CD4-positive, alpha-beta T cell treated with Interleukin-10 for 1 hour (primary cell): Measurements from ENCODE around the gene CUL3.

ENCODE experiments used
- DNase-seq: peaks from one replicate; pipeline ENCODE4 v3.0.0-alpha.2; 2020

The CUL3 gene

DNA sequence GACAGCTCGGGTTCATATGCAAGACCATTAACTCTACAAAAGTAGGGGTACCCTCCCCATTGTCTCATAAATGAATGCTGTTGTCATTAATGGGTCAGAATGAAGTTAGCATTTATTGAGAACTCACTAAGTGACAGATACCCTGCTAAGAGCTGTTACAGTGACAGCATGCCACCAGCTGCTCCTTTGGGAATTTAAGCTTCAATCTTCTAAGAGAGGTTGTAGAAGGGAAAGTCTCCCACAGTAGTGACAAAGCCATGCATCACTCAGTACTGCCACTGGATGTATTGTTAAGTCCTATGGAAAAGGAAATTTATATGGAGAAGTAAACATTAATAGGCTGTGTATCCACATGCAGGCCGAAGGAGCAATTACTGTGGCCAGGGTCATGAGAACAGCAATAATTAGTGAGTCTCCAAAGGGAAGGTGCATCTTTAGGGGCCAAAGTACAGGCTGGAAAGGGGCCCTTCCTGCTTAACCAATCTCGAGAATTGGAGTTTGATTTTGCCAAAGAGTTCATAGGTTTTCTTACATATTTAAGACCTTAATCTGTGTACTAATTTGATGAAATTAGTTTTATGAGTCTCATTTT, 118.8 kb downstream of the CUL3 start:
- no peak for DNase-seq

DNA sequence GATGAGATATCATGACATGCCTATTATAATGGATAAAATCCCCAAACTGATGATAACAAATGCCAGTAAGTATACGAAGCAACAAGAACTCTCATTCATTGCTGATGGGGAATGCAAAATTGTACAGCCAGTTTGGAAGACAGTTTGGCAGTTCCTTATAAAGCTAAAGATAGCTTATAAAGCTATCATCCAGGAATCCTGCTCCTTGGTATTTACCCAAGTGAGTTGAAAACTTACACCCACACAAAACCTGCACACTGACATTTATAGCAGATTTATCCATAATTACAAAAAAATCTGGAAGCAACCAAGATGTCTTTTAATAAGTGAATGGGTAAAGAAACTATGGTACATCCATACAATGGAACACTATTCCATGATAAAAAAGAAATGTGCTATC, 123.8 kb downstream of the CUL3 start:
- no peak for DNase-seq

DNA sequence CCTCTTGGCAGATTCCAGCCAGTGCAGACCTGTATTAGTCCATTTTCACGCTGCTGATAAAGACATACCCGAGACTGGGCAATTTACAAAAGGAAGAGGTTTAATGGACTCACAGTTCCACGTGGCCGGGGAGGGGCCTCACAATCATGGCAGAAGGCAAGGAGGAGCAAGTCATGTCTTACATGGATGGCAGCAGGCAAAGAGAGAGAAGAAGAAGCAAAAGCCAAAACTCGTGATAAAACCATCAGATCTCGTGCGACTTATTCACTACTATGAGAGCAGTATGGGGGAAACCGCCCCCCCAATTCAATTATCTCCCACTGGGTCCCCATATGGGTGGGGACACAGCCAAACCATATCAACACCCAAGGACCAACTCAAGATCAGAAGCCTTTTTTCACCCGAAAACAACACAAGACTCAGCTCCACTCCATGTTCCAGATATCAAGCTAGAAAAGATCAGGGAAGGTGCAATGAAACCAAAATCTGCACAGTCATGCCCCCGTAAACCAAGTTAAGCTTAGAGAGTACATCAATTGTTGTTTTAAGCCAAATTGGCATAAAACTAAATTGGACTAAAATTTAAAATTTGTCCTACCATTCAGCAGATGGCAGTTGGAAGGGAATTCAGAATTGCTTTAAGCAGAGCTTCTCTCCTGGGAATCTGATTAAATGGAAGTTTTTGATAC, 127.6 kb downstream of the CUL3 start:
- no peak for DNase-seq

DNA sequence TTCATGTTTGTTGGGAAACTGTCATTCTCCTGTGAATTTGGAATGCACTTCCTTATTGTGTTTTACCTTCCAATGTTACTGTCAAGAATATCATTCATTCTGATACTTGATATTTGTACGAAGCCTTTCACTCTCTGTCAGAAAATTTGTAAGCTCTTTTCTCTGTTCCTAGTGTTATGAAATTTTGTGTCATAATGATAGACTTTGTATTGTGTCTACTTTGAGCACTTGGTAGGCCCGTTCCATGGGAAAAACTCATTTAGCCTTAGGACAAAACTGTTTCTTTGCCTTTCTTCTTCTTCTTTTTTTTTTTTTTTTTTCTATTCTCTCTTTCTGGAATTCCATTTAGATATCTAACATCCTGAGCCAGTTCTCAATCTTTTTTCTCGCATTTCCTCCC, 131.3 kb downstream of the CUL3 start:
- no peak for DNase-seq

DNA sequence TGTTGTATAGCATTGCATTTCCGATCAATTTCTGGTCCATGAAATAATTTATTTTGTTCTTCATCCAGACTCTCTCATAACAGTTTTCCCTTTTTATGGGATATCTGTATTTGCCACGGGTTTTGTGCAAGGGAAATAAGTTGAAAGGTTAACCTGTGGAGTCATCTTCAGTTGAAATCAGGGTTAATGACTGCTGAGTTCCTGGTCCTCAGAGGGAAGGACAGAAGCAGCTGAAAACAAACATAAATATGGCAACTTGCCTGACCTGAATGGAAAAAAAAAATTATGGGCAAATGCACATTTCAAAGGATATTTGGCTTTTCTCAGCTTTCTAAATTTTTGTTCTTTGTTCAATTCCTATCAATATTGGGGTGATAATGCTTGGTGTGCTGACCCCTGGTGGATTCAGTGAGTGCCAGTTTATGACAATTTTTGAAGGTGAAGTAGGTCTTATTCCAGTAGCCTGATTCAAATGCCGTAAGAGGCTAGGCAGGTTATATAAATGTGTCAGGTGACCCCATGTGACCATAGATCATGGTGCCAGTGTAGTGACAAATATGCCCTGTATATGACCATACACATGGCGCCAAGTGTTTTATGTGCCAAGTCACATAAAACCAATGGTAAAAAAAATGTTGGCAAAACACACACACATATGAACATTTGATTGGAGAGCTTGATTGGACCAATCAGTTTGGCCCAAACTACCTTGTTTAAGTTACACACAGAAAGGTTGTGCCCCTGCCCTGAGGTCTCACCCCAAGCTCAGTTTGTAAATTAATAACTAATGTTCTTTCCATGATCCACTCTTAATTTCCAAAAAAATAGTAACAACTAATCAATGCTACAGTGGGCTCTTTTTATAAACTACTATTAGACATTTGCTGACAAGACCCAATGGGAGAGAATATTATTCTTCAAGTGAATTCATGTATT, 135.7 kb downstream of the CUL3 start:
- DNase-seq = peak; percentile 21

DNA sequence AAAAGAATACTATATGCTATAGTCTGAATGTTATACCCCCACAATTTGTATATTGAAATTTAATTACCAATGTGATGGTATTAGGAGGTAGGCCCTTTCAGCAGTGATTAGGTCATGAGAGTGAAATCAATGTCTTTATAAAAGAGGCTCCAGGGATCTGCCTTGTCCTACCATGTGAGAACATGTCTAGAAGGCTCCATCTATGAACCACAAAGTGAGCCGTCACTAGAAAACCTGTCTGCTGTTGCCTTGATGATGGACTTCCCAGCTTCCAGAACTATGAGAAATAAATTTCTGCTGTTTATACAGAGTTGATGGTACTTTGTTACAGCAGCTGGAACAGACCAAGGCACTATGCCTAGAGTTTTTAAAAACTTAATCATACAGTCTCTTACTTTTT, 136.9 kb downstream of the CUL3 start:
- no peak for DNase-seq

DNA sequence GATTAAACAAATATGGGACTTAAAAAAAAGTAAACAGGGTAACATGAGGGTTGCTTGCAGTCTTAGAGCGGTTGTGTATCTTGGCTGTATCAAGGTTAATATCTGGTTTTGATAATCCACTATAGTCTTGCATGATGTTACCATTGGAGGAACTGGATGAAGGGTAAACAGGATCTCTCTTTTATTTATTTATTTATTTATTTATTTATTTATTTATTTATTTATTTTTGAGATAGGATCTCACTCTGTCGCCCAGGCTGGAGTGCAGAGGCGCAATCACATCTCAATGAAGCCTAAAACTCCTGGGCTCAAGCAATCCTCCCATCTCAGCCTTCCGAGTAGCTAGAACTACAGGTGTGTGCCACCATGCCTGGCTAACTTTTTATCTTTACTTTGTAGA, 140.4 kb downstream of the CUL3 start:
- no peak for DNase-seq

DNA sequence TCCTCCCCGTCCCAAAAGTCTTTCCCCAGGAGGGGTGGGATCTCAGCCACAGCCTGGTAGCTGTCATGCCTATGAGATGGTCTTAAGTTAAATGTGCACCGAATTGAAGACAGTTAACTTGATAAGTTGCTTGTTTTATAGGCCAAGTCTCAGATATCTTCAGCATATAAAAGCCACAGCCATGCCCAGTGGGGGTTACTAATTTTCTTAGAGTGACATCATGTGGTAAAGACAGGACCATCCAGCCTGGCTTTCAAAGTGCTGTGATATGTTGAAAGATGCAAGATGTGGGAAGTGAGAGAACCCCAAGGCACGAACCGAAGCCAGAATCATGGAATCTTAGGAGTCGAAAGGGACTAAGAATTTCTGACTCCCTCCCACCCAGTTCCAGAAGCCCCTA, 141.1 kb downstream of the CUL3 start:
- no peak for DNase-seq

DNA sequence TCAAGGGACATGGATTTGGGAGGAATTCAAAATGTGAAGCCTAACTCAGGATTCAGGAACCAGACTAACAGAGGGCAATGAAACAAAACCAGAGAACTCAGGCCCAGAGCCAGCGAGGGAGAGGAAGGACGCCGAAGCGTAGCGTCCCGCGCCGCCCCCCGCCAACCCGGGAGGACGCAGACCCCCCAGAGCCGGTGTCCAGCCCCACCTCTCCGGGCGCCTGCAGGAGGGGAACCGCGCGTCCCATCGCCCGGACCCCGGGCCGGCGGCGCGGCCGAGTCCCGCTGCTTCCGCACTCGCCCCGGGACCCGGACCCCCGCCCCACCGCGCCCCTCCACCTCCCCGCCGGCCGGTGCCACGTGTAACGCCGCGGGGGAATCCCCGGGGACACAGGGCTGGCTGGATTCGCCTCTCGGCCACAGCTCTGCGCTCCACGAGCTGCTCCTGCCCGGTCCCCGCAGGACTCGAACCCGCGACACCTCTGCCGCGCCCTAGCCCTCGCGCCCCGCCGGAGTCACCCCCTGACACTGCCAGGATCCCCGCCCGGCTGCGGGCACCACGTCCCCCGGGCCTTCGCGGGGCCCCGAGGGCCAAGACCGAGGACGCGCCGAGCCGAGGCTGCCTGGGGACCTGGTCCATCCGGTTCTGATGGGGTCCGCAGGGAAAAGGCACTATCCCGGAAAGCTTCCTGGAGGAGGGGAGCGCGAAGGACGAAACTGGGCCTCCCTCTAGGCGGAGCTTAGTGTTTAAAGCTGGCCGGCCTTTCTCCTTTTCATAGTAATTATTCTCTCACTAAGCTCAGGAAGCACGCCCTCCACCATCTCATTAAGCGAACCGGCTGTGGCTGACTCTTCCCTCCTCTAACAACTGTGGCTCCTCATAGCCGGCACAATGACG, 142.8 kb downstream of the CUL3 start:
- DNase-seq = no peak

DNA sequence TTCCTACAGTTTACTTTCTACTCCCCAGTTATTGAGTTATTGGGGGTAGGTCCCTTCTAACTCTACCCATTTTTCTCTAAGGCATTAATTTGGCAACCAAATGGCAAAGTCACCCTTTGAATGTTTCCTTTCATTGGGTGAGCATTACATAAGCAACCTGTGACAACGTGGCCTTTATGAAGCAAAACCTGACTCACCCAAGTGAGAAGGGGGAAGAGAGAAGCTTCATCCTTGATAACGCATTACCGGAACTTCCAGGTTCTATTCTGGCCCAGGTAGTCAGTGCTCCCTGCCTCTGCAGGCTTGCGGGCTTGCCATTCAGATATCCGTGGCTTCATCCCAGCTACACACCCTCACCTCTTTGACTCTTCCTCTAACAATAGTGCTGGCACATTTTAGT, 144.2 kb downstream of the CUL3 start:
- DNase-seq = no peak

DNA sequence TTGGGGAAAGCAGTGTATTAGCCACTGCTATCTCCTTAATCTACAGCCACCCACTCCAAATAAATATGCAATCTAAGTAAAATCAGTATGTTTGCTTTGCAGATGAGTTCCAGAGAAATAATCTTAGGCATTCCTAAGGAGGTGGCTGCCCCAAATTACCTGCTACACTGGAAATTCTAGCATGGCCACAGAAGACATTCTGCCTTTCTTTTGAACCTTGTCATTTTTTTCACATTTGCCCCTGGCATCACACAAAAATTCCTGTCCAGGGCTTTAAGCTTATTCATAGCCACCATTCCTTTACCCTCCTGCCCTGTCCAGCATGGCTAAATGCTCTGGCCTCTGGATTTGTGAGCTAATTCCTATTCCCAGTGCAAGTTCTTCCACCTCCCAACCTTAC, 146.4 kb downstream of the CUL3 start:
- no peak for DNase-seq

DNA sequence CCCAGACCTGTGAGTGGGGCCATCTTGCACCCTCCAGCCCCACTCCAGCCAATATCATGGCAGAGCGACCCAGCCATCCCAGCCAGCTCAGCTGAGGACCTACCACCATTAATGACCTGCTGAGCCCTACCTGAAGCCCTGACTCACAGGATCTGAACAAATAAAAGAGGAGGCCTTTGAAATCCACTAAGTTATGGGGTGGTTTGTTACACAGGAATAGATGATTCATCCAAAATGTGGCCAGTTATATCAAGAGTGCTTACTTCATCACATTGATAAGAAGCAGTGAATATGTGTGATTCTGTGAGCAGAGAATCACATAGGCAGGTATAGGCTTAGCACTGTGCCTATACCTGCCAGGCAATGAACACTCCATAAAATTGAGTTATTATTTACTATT, 148.5 kb downstream of the CUL3 start:
- no peak for DNase-seq

DNA sequence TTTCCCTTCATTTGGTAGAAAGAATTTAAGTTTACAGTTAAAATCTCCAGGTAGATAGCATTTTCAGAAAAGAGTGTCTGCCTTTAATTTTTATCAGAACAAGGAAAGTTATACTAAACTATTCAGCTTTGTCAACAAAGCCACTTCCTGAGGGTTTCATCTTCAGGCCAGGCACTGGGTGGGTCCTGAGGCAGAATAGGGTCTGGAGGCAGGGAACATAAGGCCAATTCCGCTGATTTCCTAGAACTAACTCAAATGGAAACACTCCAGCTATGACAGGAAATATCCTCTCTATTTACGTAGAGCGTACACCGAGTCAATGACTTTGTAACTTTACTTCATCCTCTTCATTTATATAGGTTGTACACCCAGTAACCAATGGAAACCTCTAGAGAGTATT, 150.5 kb downstream of the CUL3 start:
- no peak for DNase-seq

DNA sequence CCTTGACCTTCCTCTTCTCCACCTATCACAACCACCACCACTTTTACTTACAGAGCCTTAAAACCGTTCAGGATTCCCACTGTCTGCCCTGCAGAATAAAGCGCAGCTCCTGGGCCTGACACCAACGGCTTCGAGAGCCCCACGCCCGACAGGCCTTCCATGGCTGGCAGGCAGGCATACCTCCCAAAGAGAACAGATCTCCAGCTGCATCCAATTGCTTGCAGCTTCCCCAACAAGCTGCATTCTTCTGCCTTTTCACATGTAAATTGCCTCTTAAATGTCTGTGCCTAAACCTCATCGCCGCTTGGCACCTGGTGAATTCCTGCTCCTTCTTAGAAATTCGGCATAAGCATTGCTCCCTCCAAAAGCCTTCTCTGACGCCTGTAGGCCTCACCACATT, 151.7 kb downstream of the CUL3 start:
- DNase-seq = no peak

DNA sequence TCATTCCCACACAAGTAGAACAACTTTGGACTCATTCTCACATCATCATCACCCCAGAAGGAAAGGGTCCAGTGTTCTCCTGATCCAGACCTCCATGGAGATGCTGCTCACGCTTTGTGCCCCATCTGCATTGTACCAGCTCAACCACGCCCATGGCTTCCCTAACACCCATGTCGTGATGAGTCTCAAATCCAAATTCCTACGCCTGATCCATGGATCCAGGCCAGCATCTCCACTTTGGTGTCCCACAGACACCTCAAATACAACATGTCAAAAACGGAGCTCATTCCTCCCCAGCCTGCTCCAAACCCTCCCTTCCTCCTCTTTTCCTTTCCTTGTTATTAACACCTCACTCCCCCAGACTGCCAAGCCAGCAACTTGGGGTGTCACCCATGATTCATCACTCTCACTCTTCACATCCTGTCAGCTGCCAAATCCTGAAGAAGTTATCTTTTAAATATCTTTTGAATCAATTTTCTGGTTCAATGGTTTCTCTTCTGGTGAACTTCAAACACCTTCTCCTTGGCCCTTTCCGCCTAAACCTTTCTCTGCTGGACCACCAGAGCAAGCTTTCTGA, 153.1 kb downstream of the CUL3 start:
- DNase-seq = no peak

DNA sequence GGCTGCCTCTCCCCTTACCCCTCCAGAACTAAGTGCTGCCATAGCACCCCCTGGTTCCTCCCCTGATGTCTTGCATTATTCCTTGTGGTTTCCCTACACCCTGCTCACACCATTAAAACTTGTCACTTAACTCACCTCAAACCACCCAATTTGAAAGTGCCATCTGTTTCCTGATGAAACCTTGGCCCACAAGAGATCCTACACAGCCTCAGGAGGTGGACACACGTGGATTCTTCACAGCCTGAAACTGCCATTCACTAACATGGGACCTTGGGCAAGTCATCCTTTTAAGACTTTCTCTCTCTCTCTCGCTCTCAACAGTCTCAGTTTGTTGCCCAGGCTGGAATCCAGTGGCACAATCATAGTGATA, 155.7 kb downstream of the CUL3 start:
- no peak for DNase-seq

DNA sequence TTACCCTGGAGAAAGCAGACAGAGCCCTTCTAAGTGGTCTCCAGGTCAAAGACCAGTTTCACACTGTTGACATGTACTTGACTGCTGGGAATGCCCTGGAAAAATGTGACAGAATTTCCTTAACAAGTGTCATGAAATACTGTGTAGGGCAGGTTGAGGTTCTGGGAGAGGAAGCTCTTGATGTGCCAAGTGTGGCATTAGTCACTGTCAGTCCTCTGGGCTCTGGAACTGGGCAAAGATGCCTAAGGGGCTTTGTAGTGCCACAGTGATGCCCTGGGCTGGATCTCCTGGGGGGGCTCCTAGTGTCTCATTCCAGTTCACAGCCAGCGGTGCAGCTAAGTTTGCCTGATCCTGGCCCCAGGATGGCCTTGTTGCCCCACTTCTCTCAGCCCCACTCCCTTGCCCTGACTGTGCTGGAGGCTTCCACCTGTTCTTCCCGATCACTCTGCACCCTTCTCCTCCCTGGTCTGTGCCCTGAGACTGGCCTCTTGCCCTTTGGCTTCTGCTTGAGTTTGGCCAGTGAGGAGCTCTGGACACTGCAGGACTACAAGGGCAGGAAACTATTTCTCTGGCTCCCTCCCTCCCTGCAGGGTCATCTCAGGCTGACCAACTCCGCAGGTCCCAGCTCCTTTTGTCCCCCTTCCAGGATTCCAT, 156.2 kb downstream of the CUL3 start:
- DNase-seq = no peak

DNA sequence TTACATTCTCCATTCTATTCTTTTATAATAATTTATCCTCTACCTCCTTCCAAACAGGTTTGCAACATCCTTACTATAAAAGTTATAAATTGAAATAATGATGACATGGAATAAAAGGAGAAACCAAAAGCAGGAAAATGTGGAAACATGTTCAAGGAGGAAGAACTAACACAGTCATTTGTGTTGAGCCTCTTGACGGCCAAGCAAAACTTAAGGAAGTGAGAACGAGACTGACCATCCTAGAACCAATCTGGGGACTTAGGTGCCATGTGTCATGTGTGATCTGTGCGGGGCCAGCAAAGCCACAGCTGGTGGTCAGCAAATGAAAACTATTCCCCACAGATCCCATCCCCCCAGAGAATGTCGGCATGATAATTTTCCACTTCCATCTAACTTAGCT, 157.7 kb downstream of the CUL3 start:
- DNase-seq = no peak

DNA sequence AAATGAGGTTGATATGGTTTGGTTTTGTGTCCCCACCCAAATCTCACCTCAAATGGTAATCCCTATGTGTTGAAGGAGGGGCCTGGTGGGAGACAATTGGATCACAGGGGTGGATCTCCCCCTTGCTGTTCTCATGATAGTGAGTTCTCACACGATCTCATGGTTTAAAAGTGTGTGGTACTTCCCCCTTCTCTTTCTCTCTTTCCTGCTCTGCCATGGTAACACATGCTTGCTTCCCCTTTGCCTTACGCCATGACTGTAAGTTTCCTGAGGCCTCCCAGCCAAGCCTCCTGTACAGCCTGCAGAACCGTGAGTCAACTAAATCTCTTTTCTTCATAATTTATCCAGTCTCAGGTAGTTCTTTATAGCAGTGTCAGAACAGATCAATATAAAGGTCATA, 158.5 kb downstream of the CUL3 start:
- DNase-seq = no peak

DNA sequence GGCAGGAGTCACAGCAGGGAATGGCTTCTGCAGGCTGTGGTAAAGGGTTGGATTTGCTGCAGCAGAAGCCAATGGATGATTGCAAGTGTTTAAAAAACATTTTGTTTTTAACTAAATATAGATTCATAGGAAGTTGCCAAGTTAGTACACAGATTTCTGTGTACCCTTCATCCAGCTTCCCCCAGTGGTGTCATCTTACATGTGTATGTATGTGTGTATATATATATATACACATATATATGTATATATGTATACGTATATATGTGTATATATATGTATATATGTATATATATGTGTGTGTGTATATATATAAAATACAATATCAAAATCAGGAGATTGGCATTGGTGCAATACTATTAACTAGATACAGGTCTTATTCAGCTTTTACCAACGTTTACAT, 164.1 kb downstream of the CUL3 start:
- DNase-seq = no peak
